Neural progenitor cell (in vitro differentiated cells): Measurements from ENCODE around the gene NEK6.

Source experiments
- EZH2 ChIP-seq: fragments of 200-600 bp; sonication (generic); IDR thresholded peaks from 2 replicates; pipeline ENCODE4 v1.6.1; 2017; ENCODE audit warnings: antibody characterized with exemption, mild to moderate bottlenecking, moderate library complexity
- EZH2phosphoT487 ChIP-seq: fragments of 200-600 bp; sonication (generic); IDR thresholded peaks from 2 replicates; pipeline ENCODE4 v1.6.1; 2017; ENCODE audit warnings: antibody characterized with exemption
- TF ChIP-seq, protein P1 (sequence below): fragments of 200-600 bp; sonication (generic); IDR thresholded peaks from 2 replicates; pipeline ENCODE4 v1.5.1; 2017; ENCODE audit warnings: antibody characterized with exemption, mild to moderate bottlenecking

DNA sequence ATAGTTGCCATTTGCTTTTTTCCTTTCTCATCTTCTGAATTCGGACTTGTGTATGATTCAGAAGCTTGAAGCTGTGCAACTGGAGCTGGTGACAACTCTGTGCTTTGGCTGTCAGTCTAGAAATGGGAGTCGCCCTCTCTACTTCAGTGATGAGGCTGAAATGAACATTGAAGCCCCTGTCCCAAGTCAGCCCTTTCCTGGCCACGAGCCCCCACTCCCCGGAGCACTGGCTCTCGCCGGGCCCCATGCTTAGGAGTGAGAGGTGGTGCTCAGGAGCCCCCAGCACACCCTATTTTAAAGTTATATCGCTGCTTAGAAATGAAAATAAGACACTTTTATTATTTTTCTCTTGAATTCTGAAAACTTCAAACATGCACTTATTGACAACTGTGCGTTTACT, 91.5 kb downstream of the NEK6 start:
- TF ChIP-seq, protein P1, sequence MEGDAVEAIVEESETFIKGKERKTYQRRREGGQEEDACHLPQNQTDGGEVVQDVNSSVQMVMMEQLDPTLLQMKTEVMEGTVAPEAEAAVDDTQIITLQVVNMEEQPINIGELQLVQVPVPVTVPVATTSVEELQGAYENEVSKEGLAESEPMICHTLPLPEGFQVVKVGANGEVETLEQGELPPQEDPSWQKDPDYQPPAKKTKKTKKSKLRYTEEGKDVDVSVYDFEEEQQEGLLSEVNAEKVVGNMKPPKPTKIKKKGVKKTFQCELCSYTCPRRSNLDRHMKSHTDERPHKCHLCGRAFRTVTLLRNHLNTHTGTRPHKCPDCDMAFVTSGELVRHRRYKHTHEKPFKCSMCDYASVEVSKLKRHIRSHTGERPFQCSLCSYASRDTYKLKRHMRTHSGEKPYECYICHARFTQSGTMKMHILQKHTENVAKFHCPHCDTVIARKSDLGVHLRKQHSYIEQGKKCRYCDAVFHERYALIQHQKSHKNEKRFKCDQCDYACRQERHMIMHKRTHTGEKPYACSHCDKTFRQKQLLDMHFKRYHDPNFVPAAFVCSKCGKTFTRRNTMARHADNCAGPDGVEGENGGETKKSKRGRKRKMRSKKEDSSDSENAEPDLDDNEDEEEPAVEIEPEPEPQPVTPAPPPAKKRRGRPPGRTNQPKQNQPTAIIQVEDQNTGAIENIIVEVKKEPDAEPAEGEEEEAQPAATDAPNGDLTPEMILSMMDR = no peak
- TF ChIP-seq EZH2 (no peak), EZH2phosphoT487 (no peak)
